ENCODE data around the gene ESRRB.

ESRRB gene

DNA sequence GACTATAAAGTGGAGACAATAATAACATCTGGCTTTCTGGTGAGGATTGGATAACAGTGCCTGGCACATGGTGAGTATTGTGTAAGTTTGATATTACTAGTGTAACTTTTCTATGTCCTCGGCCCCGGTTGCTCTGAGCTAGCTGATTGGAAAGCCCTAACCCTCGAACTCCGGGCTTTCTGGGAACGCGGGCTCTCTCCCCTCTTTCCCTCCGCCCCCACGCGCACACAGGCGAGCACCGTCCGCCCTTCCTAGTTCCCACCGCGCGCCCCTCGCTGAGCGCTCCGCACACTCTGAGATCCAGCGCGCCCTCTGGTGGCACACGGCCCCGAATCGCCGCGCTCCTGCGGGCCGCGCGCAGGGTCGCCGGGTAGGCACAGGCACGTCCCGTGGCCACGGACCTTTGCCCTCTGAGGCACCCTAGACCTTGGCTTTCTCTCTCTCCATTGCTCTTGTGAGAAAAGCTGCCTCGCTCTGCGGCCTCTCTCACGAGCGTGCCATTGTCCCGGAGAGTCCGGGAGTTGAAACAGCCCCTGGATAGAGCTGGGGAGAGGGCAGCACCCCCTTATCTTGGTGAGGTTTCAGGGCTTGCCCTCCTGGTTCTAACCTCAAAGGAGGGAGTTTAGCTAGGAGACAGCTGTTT, 23.2 kb upstream of the ESRRB start:
- peak; percentile 8 to 53 (median 52) for DNase-seq (ENCODE audit: low read depth in 2 of 3, low spot score in 2 of 3)

DNA sequence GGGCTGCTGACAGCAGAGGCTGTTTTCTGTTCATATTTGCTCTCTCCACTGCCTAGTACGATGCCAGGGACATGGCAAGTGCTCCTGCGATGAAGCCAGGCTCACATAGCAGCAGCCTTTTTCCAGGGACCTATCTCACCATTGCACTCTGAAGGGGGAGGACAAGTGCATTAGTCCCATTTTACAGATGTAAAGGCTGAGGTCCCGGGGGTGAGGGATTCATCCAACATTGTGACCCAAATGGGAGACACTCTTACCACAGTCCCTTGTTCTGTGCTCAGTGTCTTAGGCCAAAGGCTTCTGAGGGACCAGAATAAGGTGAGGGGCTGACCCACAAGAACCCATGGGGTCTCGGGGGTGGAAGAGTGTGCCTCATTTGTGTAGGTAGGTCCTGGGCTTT, 21.6 kb upstream of the ESRRB start:
- no peak for DNase-seq (ENCODE audit: low read depth in 2 of 3, low spot score in 2 of 3)

DNA sequence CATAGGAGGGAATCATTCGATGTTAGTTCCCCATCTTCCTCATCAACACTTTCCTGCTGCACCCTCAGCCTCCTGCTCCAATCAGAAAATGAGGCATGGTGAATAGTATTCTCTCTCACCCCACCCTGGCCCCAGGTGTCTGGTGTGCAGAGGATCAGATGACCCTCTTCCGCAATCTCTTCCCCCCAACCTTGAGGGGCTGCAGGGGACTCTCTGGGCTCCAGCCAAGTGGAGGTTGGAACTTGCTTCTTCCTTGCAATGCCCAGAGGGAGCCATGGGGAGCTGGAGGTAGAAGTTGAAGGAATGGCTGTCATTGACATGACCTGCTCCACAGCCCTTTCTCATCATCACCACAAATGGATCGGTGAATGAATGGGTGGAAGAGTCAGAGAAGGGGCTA, 20.2 kb upstream of the ESRRB start:
- no peak for DNase-seq (ENCODE audit: low read depth in 2 of 3, low spot score in 2 of 3)

DNA sequence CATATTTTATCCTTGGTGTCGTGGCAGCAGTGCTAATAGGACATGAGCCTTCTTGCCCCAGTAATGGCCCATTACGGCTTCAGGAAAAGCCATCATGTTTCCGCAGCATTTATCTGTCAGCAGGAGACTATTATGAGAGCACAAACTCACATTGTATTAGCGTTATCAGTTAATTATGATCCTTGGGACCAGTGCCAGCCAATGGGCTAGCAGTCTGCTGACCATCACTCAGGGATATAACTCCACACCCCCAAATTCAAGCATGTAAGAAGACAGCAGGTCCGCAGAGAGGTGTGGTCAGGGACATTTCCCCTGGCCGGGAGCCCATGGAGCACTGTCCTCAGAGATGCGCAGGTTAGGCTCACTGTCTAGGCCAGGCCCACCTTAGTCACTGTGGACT, 4.9 kb upstream of the ESRRB start:
- DNase-seq (ENCODE audit: low read depth in 2 of 3, low spot score in 2 of 3) = no peak

DNA sequence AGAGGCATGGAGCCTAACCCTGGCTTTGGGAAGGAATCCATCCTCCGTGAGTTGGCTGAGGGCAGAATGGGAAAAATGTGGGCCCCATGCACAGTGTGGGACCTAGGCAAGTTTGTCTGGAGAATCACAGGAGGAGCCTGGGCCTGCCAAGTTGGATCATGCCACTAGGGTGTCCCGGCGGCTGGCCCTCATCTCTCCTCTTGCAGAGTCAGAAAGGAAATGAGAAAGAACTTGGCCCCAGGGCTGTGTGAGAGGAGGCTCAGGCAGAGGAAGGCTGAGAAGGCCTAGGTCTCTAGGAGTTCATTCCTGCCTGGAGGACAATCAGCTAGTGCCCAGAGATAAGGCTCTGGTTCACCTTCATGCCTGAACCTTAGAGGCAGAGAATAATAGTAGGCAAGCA, 2.5 kb upstream of the ESRRB start:
- no peak for DNase-seq (ENCODE audit: low read depth in 2 of 3, low spot score in 2 of 3)

DNA sequence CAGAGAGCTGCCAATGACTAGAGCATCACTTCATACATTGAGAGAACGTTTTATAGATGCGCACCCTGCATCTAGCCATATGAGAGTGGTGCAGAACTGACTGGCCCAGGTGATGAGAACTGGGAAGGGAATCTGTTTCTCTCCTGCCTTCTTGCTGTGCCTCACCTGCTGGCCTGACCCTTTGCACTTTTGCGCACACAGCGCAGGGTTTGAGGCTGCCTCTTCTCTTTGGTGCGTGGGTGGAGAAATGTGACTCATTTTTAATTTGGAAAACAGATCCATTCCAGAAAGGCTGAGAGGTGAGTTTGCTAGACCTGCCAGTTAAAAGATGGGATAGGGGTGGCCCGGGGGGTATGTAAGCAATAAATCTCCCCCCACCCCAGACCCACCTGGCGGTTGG, 453 bp upstream of the ESRRB start:
- DNase-seq (ENCODE audit: low read depth in 2 of 3, low spot score in 2 of 3) = no peak

DNA sequence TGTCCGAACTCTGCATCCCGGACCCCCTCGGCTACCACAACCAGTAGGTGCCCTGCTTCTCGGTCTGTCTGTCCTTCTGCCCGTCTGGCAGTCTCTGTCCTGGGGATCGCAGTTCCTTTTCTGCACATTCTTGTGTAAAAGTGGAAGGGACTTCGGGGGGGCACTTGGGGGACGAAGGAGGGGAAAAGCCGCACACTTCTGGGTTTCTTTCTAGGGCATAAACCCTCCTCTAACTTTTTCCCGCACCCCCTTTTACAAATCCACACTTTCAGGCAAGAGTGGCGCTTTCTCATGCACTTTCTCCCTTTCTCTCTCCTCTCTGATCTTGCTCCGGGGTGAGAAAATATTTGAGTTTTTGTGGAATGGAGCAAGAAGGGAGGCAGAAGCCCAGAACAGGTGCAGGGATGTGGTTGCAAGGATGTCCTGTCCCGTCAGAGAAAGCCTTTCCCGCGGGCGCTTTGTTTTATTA, 506 bp downstream of the ESRRB start:
- no peak for DNase-seq (ENCODE audit: low read depth in 2 of 3, low spot score in 2 of 3)

DNA sequence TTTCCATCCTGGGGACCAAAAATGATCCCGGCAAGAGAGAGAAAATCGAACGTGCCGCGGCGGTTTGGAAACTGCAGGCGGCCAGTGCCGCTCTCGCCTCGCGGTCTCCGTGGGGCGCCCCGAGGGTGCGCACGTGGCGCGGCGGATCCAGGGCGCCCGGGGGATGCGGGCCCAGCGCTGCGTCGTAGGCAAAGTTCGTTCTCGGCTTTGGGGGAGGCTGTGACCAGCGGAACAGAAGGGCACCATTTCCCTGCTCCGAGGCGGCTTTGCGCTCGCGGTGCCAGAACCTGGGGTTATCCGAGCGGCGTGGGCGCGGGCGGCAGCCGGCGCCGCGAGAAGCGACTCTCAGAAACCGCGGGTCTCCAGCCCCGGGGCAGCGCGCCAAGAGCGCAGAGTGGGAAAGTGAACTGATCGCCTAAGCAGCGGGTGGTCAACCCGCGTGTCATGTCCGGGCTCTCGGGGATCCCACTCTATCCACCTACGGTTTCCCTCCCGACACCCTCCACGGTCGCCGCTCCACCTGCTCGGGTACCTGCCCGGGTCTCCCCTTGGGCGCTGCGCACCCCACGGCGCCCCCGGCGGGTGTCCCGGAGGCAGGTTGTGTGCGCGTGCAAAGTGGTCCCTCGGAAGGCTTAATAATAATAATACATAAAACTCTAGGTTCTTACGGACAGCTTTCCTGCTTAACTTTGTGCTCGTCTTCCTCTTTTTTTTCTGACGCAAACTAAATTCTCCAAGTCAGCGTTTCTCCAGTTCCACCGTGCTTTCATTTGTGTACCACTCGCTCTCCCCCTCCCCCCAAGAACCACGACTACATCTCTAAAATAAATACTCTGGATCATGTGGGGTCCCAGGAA, 1.2 kb downstream of the ESRRB start:
- DNase-seq (ENCODE audit: low read depth in 2 of 3, low spot score in 2 of 3) = no peak

DNA sequence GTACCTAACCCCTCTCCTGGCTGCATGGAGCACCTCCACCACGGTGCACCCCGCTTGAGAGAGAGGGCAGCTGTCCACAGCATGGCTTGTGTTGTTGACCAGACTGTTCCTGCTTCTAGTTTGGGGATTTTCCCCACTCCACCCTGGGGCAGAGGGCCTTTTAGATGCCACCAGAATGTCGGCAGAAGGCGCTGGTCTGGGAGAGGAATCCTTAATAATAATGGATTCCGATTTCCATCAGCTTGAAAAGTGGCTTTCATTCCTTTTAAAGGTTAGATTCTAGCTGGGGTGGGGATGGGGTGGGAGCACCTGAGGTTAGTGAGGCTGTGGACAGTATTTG, 1.8 kb downstream of the ESRRB start:
- no peak for DNase-seq (ENCODE audit: low read depth in 2 of 3, low spot score in 2 of 3)

DNA sequence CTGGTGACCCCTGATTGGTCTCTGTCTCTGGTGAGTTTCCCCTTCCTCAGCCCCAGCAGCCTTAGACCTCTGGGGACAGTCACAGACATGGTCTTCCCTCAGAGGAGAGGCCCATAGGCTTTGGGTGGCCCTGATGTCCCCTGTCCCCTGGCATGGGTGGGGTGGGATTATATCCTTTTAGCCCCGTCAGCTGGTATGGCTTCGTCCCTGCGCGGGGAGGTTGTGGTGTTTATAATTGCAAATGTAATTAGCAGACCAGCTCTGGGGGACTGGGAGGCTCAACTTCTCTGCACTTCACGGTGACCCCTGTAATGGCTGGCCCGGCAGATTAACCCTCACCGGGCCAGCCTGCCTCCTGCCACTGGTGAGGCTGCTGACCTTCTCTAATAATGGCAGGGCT, 5.1 kb downstream of the ESRRB start:
- no peak for DNase-seq (ENCODE audit: low read depth in 2 of 3, low spot score in 2 of 3)

DNA sequence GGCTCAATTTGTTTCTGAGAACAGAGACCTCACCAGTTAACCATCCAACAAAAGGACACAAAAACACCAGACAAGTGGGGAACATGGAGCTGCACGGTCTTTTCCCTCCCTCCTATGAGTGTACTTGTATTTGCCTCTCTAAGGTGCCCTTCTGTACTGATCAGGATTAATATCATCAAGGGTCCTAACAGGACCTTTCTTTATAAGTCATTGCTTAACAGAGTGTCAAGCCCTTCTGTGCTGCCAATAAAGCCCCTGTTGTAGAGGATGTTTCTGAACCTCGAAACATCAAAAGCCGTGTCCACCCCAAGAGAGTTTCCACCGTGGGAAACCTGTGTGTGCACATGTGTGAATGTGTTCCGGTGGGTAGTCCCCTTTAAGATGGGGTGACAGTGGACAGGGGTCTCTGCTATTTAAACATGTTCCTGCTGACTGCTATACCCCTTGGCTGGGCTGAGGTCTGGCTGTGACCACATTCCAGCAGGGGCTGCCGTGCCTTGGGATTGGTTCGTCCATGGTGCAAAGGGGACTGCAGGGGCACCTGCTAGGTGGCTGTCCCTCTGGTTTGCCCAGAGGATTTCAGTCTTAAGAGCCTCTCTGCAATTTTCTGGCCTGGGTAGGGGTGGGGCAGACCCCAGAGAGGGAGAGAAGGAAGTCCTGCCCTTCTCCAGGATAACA, 6.0 kb downstream of the ESRRB start:
- DNase-seq (ENCODE audit: low read depth in 2 of 3, low spot score in 2 of 3) = no peak

DNA sequence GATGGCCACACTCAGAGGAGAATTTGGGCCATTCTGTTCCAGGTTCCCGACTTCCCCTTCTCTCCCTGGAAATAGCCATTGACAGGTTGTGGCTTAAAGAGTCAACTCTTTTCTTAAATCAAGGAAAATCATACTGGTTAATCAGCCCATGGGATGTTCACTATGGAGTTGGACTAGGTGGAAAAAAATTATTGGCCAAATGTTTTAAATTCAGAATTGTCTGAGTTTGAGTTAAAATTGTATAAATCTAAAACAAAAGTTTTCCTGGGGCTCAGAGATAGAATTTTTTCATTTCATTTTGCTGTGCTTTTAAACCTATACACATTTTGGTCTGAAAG, 6.5 kb downstream of the ESRRB start:
- no peak for DNase-seq (ENCODE audit: low read depth in 2 of 3, low spot score in 2 of 3)

DNA sequence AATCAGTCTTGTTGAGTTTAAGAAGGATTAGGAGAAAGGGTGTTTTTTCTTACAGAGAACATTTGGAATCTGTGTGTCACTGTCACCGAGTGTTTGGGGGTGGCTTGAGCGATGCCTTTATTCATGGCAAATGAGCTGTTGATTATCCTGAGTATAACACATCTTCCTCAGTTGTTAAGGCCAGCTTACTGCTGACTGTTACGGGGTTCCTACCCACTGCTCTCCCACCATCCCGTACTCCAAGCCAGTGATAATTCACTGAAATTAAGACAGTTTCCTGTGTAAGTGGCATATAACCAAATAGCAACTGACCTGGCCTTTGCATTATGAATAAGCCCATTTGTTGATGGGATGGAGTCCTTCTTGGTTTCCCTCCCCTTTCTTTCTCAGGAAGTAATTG, 9.5 kb downstream of the ESRRB start:
- DNase-seq (ENCODE audit: low read depth in 2 of 3, low spot score in 2 of 3) = no peak

DNA sequence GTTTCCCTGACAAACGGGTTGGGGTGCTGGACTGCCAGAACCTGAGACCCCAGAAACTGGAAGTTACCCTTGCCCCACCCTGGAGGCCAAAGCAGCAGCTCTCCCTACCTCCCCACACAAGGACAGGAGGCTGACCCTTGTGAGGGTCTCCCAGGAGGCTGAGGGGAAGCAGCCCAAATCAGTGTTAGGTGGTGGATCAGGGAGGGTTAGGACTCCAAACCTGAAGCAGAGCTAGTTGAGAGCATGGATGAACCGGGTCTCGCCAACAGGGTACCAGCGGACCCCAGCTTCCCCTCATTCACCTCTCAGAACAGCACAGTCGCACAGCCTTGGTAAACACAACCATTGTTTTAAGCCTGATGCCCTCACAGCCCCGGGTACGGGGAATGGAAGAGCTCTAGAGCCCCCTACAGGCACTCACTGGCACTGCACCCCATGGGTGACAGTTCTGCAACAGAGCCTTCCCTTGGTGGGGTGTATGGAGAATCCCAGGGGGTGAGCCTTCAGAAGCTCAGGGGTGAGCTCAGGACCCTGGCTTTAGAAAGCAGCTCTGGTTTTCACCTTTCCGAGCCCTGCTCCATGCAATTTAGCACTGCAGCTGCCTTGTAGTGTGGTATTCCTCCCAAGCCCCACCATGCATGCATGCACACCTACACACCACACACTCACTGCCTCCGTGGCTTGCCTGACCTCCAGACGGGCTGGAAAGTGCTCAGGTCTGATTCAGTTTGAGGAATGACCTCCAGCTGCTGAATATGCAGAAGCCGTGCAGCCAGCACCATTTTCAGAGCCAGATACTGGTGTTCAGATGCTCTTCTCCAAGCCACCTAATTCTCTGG, 11.2 kb downstream of the ESRRB start:
- DNase-seq (ENCODE audit: low read depth in 2 of 3, low spot score in 2 of 3) = peak; percentile 38 to 62 (median 60)

DNA sequence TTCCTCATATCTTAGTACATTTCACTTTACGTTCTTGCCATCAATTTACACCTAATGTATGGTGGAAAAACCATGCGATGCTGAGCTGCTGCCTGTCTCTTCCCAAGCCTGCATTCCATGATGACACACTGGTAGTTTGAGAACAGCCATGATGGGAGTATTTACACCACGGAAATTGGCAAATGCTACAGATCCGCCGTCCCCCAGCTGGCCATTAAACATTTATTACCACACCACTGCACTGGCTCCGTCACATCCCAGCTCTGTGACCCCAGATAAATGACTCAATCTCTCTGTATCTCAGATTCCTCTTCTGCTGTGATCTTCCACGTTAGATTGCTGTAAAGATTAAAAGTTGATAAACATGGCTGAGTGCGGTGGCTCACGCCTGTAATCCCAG, 13.9 kb downstream of the ESRRB start:
- DNase-seq (ENCODE audit: low read depth in 2 of 3, low spot score in 2 of 3) = no peak

DNA sequence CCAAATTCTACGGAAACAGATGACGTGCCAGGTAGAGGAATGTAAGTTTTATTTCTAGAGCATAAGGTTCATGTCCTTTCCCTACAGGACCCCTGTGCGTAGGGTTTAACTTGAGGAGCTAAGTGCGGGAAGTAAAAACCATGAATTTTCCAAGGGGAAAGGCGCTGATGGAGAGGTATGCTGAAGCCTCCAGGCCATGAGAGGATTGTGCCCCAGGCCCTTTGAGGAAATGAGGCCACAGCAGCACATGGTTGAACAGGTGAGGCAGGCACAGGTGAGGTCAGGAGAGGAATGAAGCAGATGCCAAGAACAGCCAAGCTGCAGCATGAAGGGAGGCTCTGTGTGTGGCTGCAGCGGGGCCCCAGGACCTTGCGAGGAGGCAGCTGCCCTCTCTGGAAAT, 14.7 kb downstream of the ESRRB start:
- DNase-seq (ENCODE audit: low read depth in 2 of 3, low spot score in 2 of 3) = no peak

DNA sequence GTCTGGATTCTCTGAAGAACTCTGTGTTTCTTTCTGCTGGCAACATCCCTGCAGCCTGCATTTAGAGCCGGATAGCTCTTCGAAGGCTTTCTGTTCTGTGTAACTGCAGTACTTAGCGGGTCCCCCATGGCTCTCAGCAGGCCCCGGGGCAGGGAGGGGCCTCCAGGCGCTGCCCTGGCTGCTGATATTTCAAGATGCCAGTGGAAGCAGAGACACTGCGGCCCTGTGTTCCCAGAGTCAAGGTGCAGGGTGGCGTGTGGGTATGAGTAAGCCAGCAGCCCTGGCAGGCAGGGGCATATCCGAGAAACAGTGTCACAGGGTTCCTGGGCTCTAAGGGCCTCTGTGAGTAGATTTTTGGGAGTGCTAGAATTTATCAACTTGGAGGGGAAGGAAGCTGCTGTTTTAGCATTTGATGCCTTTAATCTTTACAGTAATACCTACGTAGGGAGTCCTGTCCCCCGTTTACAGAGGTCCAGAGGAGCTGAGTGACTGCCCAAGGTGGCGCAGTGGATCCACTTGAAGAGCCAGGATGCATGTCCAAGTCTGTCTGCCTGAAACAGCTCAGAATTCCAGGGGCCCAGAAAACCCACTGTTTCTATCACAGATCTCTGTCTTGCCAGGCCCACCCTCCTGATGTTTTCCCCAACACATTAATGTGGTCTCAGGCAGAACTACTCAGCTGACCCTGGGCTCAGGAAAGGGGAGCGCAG, 16.2 kb downstream of the ESRRB start:
- DNase-seq (ENCODE audit: low read depth in 2 of 3, low spot score in 2 of 3) = no peak

DNA sequence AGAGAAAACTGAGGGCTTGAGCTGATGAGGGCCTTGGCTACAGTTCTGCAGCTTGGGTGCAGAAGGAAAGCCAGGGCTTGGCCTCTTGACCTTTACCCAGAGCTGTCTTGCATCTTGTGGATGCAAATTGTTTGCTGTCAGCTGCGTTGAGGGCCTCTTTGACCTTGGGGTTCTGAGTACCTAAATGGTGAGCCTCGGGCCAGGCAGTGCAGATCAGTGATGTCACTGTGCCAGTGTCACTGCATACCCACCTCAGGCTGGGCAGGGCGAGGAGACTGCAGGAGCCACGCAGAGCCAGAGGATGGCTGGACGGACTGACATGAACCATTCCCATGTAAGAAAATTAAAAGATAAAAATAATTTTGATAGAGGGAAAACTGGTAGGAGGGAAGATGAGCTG, 18.6 kb downstream of the ESRRB start:
- DNase-seq (ENCODE audit: low read depth in 2 of 3, low spot score in 2 of 3) = no peak

DNA sequence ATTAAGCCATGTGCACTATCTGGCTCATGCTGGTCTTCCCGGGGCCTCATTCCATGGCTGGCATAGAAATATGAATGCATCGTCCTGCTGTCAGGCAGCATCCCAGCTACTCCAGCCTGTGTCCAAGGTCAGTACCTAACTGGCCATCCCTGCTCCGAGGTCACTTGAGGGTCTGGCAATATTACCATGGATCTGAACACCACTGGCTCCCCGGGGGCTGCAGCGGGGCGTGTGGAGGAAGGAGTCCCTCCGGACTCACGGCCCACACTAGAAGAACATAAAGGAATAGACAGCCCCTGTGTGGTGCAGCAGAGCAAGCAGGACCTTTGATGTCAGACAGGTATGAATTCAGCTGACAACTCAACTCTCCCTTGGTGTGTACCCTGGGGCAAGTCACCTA, 19.2 kb downstream of the ESRRB start:
- DNase-seq (ENCODE audit: low read depth in 2 of 3, low spot score in 2 of 3) = no peak

DNA sequence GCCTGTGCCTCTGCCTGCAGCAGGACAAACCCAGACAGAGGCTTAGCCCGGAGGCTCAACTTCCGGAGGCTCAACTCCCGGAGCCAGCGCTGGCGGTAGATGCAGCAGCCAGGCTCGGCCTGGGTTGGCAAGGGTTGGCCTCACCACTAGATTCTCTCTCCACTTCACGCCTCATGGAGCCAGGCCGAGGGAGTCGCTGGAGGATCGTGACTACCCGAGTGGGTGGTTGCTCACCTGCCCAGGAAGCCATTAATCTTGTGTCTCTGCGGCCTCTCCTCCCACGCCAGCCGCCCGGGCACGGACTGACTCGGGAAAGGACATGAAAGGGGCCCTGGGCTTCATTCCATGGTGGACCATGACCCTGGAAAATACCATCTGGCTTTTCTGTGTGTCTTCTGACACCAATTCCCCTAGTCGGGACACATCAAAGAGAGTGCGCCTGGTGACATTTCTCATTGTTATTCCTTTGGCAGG, 20.8 kb downstream of the ESRRB start:
- no peak for DNase-seq (ENCODE audit: low read depth in 2 of 3, low spot score in 2 of 3)

DNA sequence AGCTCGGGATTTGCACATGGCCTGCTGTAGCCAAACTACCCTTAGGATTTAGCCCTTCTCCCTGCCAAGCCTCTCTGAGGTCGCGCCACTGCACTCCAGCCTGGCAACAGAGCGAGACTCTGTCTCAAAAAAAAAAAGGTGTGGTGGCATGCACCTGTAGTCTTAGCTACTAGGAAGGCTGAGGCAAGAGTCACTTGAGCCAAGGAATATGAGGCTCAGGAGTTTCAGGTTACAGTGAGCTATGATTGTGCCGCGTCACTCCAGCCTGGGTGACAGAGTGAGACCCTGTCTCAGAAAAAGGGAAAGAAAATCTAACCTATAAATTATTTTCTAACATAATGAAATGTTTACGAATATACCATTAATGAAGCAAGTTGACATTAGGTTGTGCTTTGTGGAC, 29.7 kb downstream of the ESRRB start:
- no peak for DNase-seq (ENCODE audit: low read depth in 2 of 3, low spot score in 2 of 3)
